DMS 273 (cell line): Measurements from ENCODE around the gene TMEM171.

ENCODE experiments used
- DNase-seq: peaks from one replicate; lab custom pipeline; 2025; ENCODE audit not compliant: unreplicated experiment; lab: John Stamatoyannopoulos, UW

The TMEM171 gene

GRCh38 chr5:73151766-73152410, 31.5 kb downstream of the TMEM171 start:
- no peak for DNase-seq

- peak; percentile 10 for DNase-seq
These were observed 32.3 kb downstream of the TMEM171 start for GRCh38 chr5:73152411-73153388.

- no peak for DNase-seq
These were observed 33.1 kb downstream of the TMEM171 start for GRCh38 chr5:73153513-73153912.

GRCh38 chr5:73154208-73155006, 34.0 kb downstream of the TMEM171 start:
- no peak for DNase-seq

GRCh38 chr5:73155271-73156222, 35.2 kb downstream of the TMEM171 start:
- DNase-seq: no peak

- no peak for DNase-seq
These were observed 37.3 kb downstream of the TMEM171 start for GRCh38 chr5:73157414-73158303.

GRCh38 chr5:73158313-73158712, 37.9 kb downstream of the TMEM171 start:
- no peak for DNase-seq

GRCh38 chr5:73160239-73160671, 39.9 kb downstream of the TMEM171 start:
- no peak for DNase-seq

- peak; percentile 52 for DNase-seq
These were observed 50.1 kb downstream of the TMEM171 start for GRCh38 chr5:73170522-73170921.

GRCh38 chr5:73171495-73171894, 51.1 kb downstream of the TMEM171 start:
- DNase-seq: no peak

- DNase-seq: no peak
These were observed 52.6 kb downstream of the TMEM171 start, which contains the start of gene TMEM174 for GRCh38 chr5:73172951-73173350. TMEM174 (plus strand) TSS chr5:73173193; CDS start chr5:73173244, 51 bp downstream.

GRCh38 chr5:73174100-73174815, 53.9 kb downstream of the TMEM171 start:
- peak; percentile 10 for DNase-seq

GRCh38 chr5:73176250-73176649, 55.9 kb downstream of the TMEM171 start:
- no peak for DNase-seq

- DNase-seq: no peak
These were observed 57.9 kb downstream of the TMEM171 start for GRCh38 chr5:73178265-73178664.

GRCh38 chr5:73179730-73180129, 59.4 kb downstream of the TMEM171 start:
- no peak for DNase-seq

- no peak for DNase-seq
These were observed 60.2 kb downstream of the TMEM171 start for GRCh38 chr5:73180566-73180965.
